ENCODE results near the gene MGAT5B.

The MGAT5B gene

DNA sequence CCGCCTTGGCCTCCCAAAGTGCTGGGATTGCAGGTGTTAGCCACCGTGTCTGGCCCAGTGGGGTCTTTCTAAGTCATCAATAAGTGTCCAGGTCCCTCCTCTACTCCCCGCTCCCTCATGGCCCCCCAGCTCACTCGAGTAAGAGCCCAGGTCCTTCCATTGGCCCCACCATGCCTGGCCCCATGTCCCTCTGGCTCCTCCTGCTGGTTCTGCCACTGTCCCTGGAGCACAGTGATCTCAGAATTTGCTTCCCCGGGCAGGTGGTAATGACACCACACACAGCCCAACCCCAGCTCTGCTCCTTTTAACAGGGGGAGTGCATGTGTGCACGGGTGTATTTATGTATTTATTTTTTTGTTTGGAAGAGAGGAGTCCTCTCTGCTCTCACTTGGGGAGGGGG is 19.6 kb downstream of the MGAT5B start:
- no peak overlapping the region for H3K4me3 ChIP-seq (ENCODE audit: low read length in 2 of 2)
- H3K27ac ChIP-seq (ENCODE audit: low read length): no peak overlapping the region
- no peak overlapping the region for H3K9ac ChIP-seq (ENCODE audit: low read length in 2 of 2)
- H3K4me1 ChIP-seq (ENCODE audit: control insufficient read depth, insufficient read depth, low read length): no peaks in the 10 kb centered on the region
- H3K9me3 ChIP-seq (ENCODE audit: control insufficient read depth in 2 of 2, low read length in 2 of 2): no peaks in the 10 kb centered on the region
- H3K36me3 ChIP-seq (ENCODE audit: control insufficient read depth in 2 of 2, insufficient read depth in 2 of 2, low read length in 2 of 2): no peaks in the 10 kb centered on the region
- H3K27me3 ChIP-seq (ENCODE audit: control insufficient read depth in 1 of 2, insufficient read depth in 2 of 2, low read length in 2 of 2): peaks cover 7 to 9% of the 10 kb centered on the region in 2 donors

DNA sequence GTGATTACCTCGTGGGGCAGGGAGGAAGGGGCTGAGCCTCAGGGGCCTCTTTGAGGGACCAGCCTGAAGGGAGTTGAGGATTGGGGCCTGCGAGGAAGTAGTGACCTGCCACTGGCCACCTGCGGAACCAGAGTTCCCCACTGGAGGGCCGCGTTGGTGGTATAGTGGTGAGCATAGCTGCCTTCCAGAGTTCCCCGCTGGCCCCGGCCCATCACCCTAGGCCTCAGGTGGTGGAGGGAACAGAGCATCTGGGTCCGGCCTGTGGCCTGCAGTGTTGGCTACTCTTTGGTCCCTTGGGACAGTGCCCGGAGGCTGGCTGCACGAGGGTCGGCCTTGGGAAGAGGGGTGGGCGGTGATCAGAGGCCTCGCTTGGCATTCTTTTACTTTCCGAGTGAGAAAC is 20.5 kb downstream of the MGAT5B start:
- no peaks in the 10 kb centered on the region for H3K9me3 ChIP-seq (ENCODE audit: control insufficient read depth in 2 of 2, low read length in 2 of 2)
- H3K27ac ChIP-seq (ENCODE audit: low read length): no peak overlapping the region
- H3K4me1 ChIP-seq (ENCODE audit: control insufficient read depth, insufficient read depth, low read length): no peaks in the 10 kb centered on the region
- H3K27me3 ChIP-seq (ENCODE audit: control insufficient read depth in 1 of 2, insufficient read depth in 2 of 2, low read length in 2 of 2): peaks cover 7 to 9% of the 10 kb centered on the region in 2 donors
- no peak overlapping the region for H3K9ac ChIP-seq (ENCODE audit: low read length in 2 of 2)
- no peaks in the 10 kb centered on the region for H3K36me3 ChIP-seq (ENCODE audit: control insufficient read depth in 2 of 2, insufficient read depth in 2 of 2, low read length in 2 of 2)
- H3K4me3 ChIP-seq (ENCODE audit: low read length in 2 of 2): no peak overlapping the region

DNA sequence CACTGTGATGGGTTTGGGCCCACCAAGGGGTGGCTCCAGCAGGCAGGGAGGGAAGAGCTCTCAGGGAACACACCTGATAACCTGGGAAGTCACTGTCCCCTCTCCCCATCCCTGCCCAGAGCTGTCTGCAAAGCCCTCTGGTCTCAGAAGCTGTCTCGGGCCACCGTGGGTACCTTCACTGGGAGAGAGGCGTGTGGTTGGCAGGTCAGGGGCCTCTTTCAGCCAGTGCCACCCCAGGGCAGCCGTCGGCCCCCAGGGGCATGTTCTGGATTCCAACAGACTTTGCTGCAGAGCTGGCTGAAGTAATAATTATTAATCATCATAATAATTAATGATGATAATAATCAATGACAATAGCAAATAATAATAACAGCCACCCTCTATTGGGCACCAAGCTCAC is 21.1 kb downstream of the MGAT5B start:
- Histone ChIP-seq H3K27me3 (ENCODE audit: control insufficient read depth in 1 of 2, insufficient read depth in 2 of 2, low read length in 2 of 2) (peaks cover 7 to 9% of the 10 kb centered on the region in 2 donors), H3K9me3 (ENCODE audit: control insufficient read depth in 2 of 2, low read length in 2 of 2) (no peaks in the 10 kb centered on the region), H3K4me1 (ENCODE audit: control insufficient read depth, insufficient read depth, low read length) (no peaks in the 10 kb centered on the region), H3K4me3 (ENCODE audit: low read length in 2 of 2) (no peak overlapping the region), H3K36me3 (ENCODE audit: control insufficient read depth in 2 of 2, insufficient read depth in 2 of 2, low read length in 2 of 2) (no peaks in the 10 kb centered on the region), H3K27ac (ENCODE audit: low read length) (no peak overlapping the region), H3K9ac (ENCODE audit: low read length in 2 of 2) (no peak overlapping the region)

DNA sequence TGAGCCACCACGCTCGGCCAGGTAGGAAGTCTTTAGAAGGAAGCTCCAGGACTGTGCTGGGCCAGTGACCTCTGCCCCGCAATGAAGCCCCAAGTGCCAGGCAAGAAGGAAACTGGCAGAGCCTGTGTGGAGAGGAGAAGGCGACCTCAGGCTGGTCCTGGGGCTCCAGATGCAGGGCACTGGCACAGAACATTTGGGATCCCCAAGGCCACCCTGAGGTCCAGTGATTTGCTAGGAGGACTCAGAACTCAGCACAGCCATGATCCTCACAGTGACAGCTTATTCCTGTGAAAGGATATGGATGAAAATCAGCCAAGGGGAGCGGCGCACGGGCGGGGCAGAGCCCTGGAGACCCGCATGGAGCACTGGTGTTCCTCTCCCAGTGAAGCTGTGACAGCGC is 24.1 kb downstream of the MGAT5B start:
- peaks cover 5 to 9% of the 10 kb centered on the region in 2 donors for H3K27me3 ChIP-seq (ENCODE audit: control insufficient read depth in 1 of 2, insufficient read depth in 2 of 2, low read length in 2 of 2)
- H3K36me3 ChIP-seq (ENCODE audit: control insufficient read depth in 2 of 2, insufficient read depth in 2 of 2, low read length in 2 of 2): no peaks in the 10 kb centered on the region
- no peak overlapping the region for H3K27ac ChIP-seq (ENCODE audit: low read length)
- H3K4me3 ChIP-seq (ENCODE audit: low read length in 2 of 2): no peak overlapping the region
- H3K4me1 ChIP-seq (ENCODE audit: control insufficient read depth, insufficient read depth, low read length): no peaks in the 10 kb centered on the region
- H3K9me3 ChIP-seq (ENCODE audit: control insufficient read depth in 2 of 2, low read length in 2 of 2): no peaks in the 10 kb centered on the region
- H3K9ac ChIP-seq (ENCODE audit: low read length in 2 of 2): no peak overlapping the region

DNA sequence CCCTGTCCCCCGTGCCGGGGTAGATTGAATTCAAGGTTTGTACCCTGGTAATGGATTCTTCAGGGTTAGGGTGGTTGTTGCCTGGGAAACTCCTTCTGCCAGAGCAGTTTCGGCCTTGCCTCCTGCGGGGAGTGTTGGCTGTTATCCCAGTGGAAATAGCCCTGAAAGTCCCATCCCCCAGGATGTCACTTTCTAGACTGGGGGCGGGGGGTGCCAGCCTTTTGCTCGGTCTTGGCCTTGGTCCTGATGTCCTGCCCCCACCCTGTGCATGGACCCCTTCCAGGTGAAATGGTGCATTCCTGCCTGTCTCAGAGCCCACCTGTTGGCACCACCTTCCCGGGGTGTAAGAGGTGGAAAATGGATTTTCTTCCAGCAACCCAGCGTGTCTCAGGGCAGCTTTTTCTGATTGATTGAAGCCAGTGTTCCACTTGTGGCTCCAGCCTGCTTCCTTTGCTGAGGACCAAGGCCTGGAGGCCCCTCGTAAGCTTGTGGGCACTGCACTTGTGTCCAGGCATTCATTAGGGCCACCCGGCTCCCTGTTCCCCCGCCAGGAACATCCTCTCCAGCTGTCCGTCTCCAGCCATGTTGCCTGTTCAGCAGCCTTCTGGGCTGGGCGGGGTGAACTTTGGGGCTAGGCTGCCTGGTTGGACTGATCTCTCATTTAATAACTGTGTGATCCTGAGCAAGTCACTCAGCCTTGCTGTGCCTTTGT is 25.6 kb downstream of the MGAT5B start:
- no peaks in the 10 kb centered on the region for H3K36me3 ChIP-seq (ENCODE audit: control insufficient read depth in 2 of 2, insufficient read depth in 2 of 2, low read length in 2 of 2)
- H3K4me1 ChIP-seq (ENCODE audit: control insufficient read depth, insufficient read depth, low read length): no peaks in the 10 kb centered on the region
- no peaks in the 10 kb centered on the region for H3K9me3 ChIP-seq (ENCODE audit: control insufficient read depth in 2 of 2, low read length in 2 of 2)
- no peak overlapping the region for H3K27ac ChIP-seq (ENCODE audit: low read length)
- H3K27me3 ChIP-seq (ENCODE audit: control insufficient read depth in 1 of 2, insufficient read depth in 2 of 2, low read length in 2 of 2): peaks cover 3 to 6% of the 10 kb centered on the region in 2 donors
- no peak overlapping the region for H3K9ac ChIP-seq (ENCODE audit: low read length in 2 of 2)
- H3K4me3 ChIP-seq (ENCODE audit: low read length in 2 of 2): no peak overlapping the region

DNA sequence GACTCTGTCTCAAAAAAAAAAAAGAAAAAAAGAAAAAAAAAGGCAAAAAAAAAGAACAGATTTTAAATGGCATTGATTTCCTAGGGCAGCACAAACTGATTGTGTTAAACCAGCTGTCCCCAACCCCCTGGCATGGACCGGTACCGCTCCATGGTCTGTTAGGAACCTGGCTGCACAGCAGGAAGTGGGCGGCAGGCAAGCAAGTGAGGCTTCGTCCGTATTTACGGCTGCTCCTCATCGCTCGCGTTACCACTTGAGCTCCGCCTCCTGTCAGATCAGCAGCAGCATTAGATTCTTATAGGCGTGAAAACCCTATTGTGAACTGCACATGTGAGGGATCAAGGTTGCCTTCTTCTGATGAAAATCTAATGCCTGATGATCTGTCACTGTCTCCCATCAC is 26.6 kb downstream of the MGAT5B start:
- peaks cover under 1 to 3% of the 10 kb centered on the region in 2 donors for H3K27me3 ChIP-seq (ENCODE audit: control insufficient read depth in 1 of 2, insufficient read depth in 2 of 2, low read length in 2 of 2)
- no peak overlapping the region for H3K9ac ChIP-seq (ENCODE audit: low read length in 2 of 2)
- no peak overlapping the region for H3K4me3 ChIP-seq (ENCODE audit: low read length in 2 of 2)

DNA sequence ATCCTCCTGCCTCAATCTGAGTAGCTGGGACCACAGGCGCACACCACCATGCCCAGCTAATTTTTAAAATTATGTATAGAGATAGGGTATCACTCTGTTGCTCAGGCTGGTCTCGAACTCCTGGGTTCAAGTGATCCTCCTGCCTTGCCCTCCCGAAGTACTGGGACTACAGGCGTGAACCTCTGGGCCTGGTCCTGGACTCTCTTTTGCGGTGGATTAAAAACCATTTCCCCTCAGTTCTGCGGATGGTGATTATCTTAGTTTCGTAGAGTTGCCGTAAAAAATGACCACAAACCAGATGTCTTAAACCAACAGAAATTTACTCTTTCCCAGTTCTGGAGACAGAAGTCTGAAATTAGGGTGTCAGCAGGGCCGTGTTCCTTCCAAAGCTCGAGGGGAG is 28.8 kb downstream of the MGAT5B start:
- Histone ChIP-seq H3K4me3 (ENCODE audit: low read length in 2 of 2) (no peak overlapping the region), H3K27me3 (ENCODE audit: control insufficient read depth in 1 of 2, insufficient read depth in 2 of 2, low read length in 2 of 2) (no peaks in the 10 kb centered on the region), H3K27ac (ENCODE audit: low read length) (no peak overlapping the region), H3K4me1 (ENCODE audit: control insufficient read depth, insufficient read depth, low read length) (no peaks in the 10 kb centered on the region), H3K9ac (ENCODE audit: low read length in 2 of 2) (no peak overlapping the region), H3K36me3 (ENCODE audit: control insufficient read depth in 2 of 2, insufficient read depth in 2 of 2, low read length in 2 of 2) (no peaks in the 10 kb centered on the region), H3K9me3 (ENCODE audit: control insufficient read depth in 2 of 2, low read length in 2 of 2) (no peaks in the 10 kb centered on the region)

More for the DNA sequence above, 26.6 kb downstream of the MGAT5B start:
- no peaks in the 10 kb centered on the region for H3K9me3 ChIP-seq (ENCODE audit: control insufficient read depth in 2 of 2, low read length in 2 of 2)
- no peaks in the 10 kb centered on the region for H3K4me1 ChIP-seq (ENCODE audit: control insufficient read depth, insufficient read depth, low read length)
- H3K36me3 ChIP-seq (ENCODE audit: control insufficient read depth in 2 of 2, insufficient read depth in 2 of 2, low read length in 2 of 2): no peaks in the 10 kb centered on the region
- H3K27ac ChIP-seq (ENCODE audit: low read length): no peak overlapping the region

DNA sequence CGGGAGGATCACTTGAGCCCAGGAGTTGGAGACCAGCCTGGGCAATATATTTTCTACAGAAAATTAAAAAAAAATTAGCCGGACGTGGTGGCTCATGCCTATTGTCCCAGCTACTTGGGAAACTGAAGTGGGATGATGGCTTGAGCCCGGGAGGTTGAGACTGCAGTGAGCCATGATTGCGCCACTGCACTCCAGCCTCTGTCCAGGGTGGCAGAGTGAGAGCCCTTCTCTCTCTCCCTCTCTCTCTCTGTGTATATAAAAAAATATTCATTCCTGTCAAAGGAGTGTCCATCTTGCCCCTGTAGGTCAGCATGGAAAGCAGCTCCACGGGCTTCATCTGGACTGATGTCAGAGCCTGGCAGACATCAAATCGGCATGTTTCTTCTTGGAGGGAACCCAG is 31.2 kb downstream of the MGAT5B start:
- no peak overlapping the region for H3K4me3 ChIP-seq (ENCODE audit: low read length in 2 of 2)
- H3K27ac ChIP-seq (ENCODE audit: low read length): no peak overlapping the region
- no peaks in the 10 kb centered on the region for H3K9me3 ChIP-seq (ENCODE audit: control insufficient read depth in 2 of 2, low read length in 2 of 2)
- no peaks in the 10 kb centered on the region for H3K36me3 ChIP-seq (ENCODE audit: control insufficient read depth in 2 of 2, insufficient read depth in 2 of 2, low read length in 2 of 2)
- no peaks in the 10 kb centered on the region for H3K4me1 ChIP-seq (ENCODE audit: control insufficient read depth, insufficient read depth, low read length)
- no peak overlapping the region for H3K9ac ChIP-seq (ENCODE audit: low read length in 2 of 2)
- H3K27me3 ChIP-seq (ENCODE audit: control insufficient read depth in 1 of 2, insufficient read depth in 2 of 2, low read length in 2 of 2): no peaks in the 10 kb centered on the region

DNA sequence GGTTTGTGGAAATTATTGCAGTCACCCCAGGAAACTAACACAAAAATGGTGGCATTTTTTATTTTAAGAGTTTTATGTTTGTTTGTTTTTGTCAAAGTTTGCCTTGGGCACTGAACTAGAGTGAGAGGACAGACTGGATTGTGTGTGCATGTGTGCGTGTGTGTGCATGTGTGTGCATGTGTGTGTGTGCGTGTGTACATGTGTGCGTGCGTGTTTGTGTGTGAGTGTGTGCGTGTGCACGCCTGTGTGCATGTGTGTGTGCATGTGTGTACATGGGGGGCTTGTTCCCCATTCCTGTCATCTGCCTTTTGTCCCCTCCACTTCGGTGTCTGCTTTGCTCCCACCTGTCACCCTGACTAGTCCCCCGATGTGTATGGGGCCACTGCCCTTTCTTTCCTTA is 32.5 kb downstream of the MGAT5B start:
- Histone ChIP-seq H3K4me1 (ENCODE audit: control insufficient read depth, insufficient read depth, low read length) (no peaks in the 10 kb centered on the region), H3K9ac (ENCODE audit: low read length in 2 of 2) (no peak overlapping the region), H3K27me3 (ENCODE audit: control insufficient read depth in 1 of 2, insufficient read depth in 2 of 2, low read length in 2 of 2) (no peaks in the 10 kb centered on the region), H3K36me3 (ENCODE audit: control insufficient read depth in 2 of 2, insufficient read depth in 2 of 2, low read length in 2 of 2) (no peaks in the 10 kb centered on the region), H3K27ac (ENCODE audit: low read length) (no peak overlapping the region), H3K9me3 (ENCODE audit: control insufficient read depth in 2 of 2, low read length in 2 of 2) (no peaks in the 10 kb centered on the region), H3K4me3 (ENCODE audit: low read length in 2 of 2) (no peak overlapping the region)

DNA sequence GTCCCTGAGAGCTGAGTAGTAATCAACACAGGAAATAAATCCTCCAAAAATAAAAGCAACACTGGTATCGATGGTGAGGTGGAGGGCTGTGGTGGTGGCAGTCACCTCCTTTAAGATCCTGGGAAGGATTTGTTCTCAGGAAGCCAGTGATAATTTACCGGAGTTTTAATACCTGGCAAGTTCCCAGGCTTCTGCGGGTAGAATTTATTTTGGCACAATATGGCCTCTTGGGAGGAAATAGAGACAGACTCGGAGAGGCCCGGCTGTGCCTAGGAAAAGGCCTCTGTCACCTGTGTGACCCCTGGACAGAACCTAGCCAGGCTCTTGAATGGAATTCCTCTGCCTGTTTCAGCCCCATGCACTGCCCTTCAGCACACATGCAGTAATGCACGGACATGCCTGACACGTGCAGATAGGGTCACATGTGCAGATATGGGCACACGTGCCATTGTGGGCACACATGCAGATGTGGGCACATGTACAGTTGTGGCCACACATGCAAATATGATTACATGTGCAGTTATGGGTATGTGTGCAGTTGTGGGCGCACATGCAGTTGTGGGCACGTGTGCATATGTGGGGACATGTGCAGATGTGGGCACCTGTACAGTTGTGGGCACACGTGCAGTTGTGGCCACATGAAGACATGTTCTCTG is 33.5 kb downstream of the MGAT5B start:
- Histone ChIP-seq H3K27me3 (ENCODE audit: control insufficient read depth in 1 of 2, insufficient read depth in 2 of 2, low read length in 2 of 2) (peaks cover 3 to 4% of the 10 kb centered on the region in 2 donors), H3K9me3 (ENCODE audit: control insufficient read depth in 2 of 2, low read length in 2 of 2) (no peaks in the 10 kb centered on the region), H3K27ac (ENCODE audit: low read length) (no peak overlapping the region), H3K4me3 (ENCODE audit: low read length in 2 of 2) (no peak overlapping the region), H3K36me3 (ENCODE audit: control insufficient read depth in 2 of 2, insufficient read depth in 2 of 2, low read length in 2 of 2) (no peaks in the 10 kb centered on the region), H3K9ac (ENCODE audit: low read length in 2 of 2) (no peak overlapping the region), H3K4me1 (ENCODE audit: control insufficient read depth, insufficient read depth, low read length) (no peaks in the 10 kb centered on the region)

DNA sequence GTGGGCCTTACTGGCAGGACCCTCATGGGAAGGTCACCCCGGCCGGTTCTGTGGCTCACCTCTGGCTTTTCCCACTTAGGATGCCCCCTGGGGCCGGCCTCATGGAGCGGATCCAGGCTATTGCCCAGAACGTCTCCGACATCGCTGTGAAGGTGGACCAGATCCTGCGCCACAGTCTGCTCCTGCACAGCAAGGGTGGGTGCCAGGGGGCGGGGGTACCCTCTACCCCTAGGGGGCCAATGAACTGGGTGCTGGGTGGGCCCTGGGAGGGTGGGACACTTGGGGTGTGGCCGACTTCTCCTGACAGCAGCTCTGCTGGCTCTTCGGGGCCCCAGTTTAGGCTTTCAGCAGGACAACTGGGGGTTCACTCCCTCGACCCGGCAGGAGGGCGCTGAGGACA is 34.3 kb downstream of the MGAT5B start:
- no peaks in the 10 kb centered on the region for H3K36me3 ChIP-seq (ENCODE audit: control insufficient read depth in 2 of 2, insufficient read depth in 2 of 2, low read length in 2 of 2)

More for the DNA sequence above, 34.3 kb downstream of the MGAT5B start:
- Histone ChIP-seq H3K4me1 (ENCODE audit: control insufficient read depth, insufficient read depth, low read length) (no peaks in the 10 kb centered on the region), H3K9me3 (ENCODE audit: control insufficient read depth in 2 of 2, low read length in 2 of 2) (no peaks in the 10 kb centered on the region), H3K27me3 (ENCODE audit: control insufficient read depth in 1 of 2, insufficient read depth in 2 of 2, low read length in 2 of 2) (peaks cover 3 to 4% of the 10 kb centered on the region in 2 donors), H3K27ac (ENCODE audit: low read length) (no peak overlapping the region), H3K9ac (ENCODE audit: low read length in 2 of 2) (no peak overlapping the region), H3K4me3 (ENCODE audit: low read length in 2 of 2) (no peak overlapping the region)
